Chondrocyte (in vitro differentiated cells): ENCODE results near the gene TRIML2. TPM values are rescaled to one million over a fixed set of nuclear protein-coding genes. Genes with fewer than 3 reads are reported as not detected.

Experiments
- DNase-seq: peaks from one replicate; pipeline ENCODE4 v3.0.0; 2021; ENCODE audit warnings: mixed read lengths, low spot score
- H3K27ac Mint-ChIP-seq: one replicate; pipeline ENCODE4 v1.8.0; 2021; ENCODE audit warnings: mild to moderate bottlenecking, moderate library complexity, mixed read lengths; ENCODE audit not compliant: unreplicated experiment
- H3K27me3 Mint-ChIP-seq: 2 replicates; pipeline ENCODE4 v1.8.0; 2021; ENCODE audit warnings: low read depth, mixed read lengths
- H3K36me3 Mint-ChIP-seq: 2 replicates; pipeline ENCODE4 v1.8.0; 2021; ENCODE audit warnings: low read depth, mixed read lengths
- H3K4me1 Mint-ChIP-seq: 2 replicates; pipeline ENCODE4 v1.8.0; 2021; ENCODE audit warnings: low read depth, mild to moderate bottlenecking, mixed read lengths
- H3K4me3 Mint-ChIP-seq: one replicate; pipeline ENCODE4 v1.8.0; 2021; ENCODE audit warnings: mild to moderate bottlenecking, moderate library complexity, mixed read lengths; ENCODE audit not compliant: unreplicated experiment
- H3K9me3 Mint-ChIP-seq: 2 replicates; pipeline ENCODE4 v1.8.0; 2021; ENCODE audit warnings: low read depth, mixed read lengths
- total RNA-seq: library from RNA; stranded (reverse); gene quantifications from 3 replicates; pipeline ENCODE4 v1.2.1, GENCODE V29; 2021
- TF ChIP-seq, protein P1 (sequence below): fragments of 200-600 bp; sonication (generic); IDR thresholded peaks from 2 replicates; pipeline ENCODE4 v1.5.0; 2021; ENCODE audit warnings: antibody characterized with exemption, mild to moderate bottlenecking, moderate library complexity

Gene TRIML2
- total RNA-seq, 1 donor from 2014 or later, result 1.1 TPM

DNA sequence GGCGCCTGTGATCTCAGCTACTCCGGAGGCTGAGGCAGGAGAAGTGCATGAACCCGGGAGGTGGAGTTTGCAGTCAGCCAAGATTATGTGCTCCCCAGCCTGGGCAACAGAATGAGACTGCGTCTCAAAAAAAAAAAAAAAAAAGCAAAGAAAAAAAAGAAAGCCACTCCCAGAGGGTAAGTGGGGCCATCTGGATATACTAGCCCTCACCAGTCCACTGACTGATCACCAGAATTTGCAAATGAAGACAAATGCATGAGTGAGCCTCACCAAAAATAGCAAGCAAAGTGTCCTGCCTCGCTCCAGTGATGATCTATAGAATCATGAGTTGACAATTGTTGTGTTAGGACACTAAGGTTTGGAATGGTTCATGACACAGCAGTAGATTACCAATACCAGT lies 66.2 kb downstream of the TRIML2 start:
- Mint-ChIP-seq H3K9me3 (no peaks in the 10 kb centered on the region), H3K36me3 (no peaks in the 10 kb centered on the region), H3K4me3 (no peak overlapping the region), H3K4me1 (peaks cover 5% of the 10 kb centered on the region), H3K27me3 (no peaks in the 10 kb centered on the region), H3K27ac (no peak overlapping the region)
- no peak for DNase-seq
- TF ChIP-seq, protein P1, sequence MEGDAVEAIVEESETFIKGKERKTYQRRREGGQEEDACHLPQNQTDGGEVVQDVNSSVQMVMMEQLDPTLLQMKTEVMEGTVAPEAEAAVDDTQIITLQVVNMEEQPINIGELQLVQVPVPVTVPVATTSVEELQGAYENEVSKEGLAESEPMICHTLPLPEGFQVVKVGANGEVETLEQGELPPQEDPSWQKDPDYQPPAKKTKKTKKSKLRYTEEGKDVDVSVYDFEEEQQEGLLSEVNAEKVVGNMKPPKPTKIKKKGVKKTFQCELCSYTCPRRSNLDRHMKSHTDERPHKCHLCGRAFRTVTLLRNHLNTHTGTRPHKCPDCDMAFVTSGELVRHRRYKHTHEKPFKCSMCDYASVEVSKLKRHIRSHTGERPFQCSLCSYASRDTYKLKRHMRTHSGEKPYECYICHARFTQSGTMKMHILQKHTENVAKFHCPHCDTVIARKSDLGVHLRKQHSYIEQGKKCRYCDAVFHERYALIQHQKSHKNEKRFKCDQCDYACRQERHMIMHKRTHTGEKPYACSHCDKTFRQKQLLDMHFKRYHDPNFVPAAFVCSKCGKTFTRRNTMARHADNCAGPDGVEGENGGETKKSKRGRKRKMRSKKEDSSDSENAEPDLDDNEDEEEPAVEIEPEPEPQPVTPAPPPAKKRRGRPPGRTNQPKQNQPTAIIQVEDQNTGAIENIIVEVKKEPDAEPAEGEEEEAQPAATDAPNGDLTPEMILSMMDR, result no peak

DNA sequence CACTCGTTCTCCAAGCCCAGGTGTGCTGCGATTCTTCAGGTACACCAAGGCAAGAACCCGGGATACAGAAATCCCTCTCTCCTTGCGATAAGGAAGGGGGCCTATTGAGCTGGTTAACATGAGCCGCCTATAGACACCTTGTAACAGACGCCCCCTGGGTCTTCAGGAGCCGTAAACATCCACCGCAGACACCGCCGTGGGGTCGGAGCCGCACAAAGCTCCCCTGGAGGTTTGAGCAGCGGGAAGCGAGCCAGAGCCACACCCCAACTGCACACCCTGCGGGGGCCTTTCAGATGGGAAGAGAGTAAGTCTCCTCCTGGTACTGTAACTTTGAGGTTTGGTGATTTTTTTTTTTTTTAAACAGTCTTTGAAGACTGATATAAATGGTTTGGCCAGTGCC lies 67.2 kb downstream of the TRIML2 start:
- Mint-ChIP-seq H3K4me1 (peaks cover 5% of the 10 kb centered on the region), H3K4me3 (no peak overlapping the region), H3K27ac (no peak overlapping the region), H3K36me3 (no peaks in the 10 kb centered on the region), H3K9me3 (no peaks in the 10 kb centered on the region), H3K27me3 (no peaks in the 10 kb centered on the region)
- TF ChIP-seq, protein P1, result no peak
- DNase-seq, result no peak

DNA sequence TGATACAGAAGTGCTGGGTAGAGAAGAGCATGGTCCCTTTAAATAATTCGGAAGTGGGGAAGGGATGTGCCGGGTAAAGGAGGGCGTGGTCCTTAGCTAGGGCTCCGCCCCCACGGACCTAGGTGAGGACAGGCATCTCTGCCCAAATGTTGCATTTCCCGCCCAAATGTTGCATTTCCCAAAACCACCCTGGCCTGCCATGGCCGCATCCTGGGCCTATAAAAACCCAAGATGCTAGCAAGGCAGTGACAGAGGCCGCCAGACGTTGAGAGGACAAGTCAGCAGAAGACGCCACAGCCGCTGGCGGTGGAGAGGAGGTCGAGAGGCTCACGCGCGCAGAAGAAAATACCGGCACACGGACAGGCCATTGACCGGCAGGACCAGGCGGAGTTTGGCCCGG lies 67.7 kb downstream of the TRIML2 start:
- H3K4me1 Mint-ChIP-seq, result peaks cover 5% of the 10 kb centered on the region
- no peaks in the 10 kb centered on the region for H3K9me3 Mint-ChIP-seq
- H3K36me3 Mint-ChIP-seq, result no peaks in the 10 kb centered on the region
- no peak overlapping the region for H3K4me3 Mint-ChIP-seq
- no peaks in the 10 kb centered on the region for H3K27me3 Mint-ChIP-seq
- no peak overlapping the region for H3K27ac Mint-ChIP-seq
- no peak for DNase-seq
- TF ChIP-seq, protein P1, result no peak

Other genes starting within 250 kb of the TRIML2 start
- gene ZFP42, start 113.8 kb downstream of the TRIML2 start, total RNA-seq, result 0.50 to 0.51 TPM in 2 of 3 replicates, not detected in the other
- gene TRIML1, start 29.8 kb upstream of the TRIML2 start, total RNA-seq, result not detected in 3 replicates